GM10248 (cell line): ENCODE measurements around the gene CD300LF.

Source experiments
- CTCF ChIA-PET: fragments of 300-600 bp; sonication (Branson Sonifier 250); formaldehyde crosslinking; extraction: SDS; loops from one replicate; lab custom pipeline; 2021; ENCODE audit warnings: antibody characterized with exemption; lab: Yijun Ruan, JAX
- POLR2A ChIA-PET: fragments of 350-650 bp; sonication (Branson Sonifier 250); formaldehyde crosslinking; extraction: SDS; loops from one replicate; lab custom pipeline; 2020; ENCODE audit warnings: antibody characterized with exemption; lab: Yijun Ruan, JAX
- DNase-seq: peaks from one replicate; pipeline ENCODE4 v3.0.0; 2012; ENCODE audit errors: extremely low spot score
- TF ChIP-seq, protein P1 (sequence below): IDR thresholded peaks from 2 replicates; pipeline ENCODE4 v1.5.1; 2012; ENCODE audit warnings: mild to moderate bottlenecking, low read depth; ENCODE audit errors: extremely low read depth, missing control alignments, control extremely low read depth

Gene CD300LF

DNA sequence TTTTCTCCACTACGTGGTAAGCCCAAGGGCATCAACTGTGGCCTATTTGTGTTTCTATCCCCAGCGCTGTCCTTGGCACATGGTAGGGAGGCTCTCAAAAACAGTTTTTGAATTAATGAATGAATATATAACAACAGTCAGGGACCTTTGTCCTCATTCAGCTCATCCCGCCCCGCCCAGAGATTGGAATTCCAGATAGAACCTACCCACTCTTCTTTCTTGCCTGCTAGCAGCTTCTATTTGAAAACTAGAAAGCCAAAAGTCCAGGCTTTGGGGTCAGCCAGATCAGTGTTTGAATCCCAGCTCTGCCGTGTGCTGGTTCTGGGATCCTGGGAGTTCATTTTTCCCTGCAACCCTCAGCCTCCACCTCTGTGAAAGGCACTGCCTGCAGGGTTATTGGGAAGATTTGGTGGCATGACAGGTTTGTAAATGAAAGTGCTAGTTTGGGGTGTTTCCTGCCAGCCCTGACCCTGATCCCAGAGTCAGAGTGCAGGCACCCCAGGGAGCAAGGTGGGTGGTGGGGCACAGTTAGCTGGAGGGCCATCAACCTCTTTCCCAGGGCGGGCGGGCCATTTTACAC is 40.2 kb upstream of the CD300LF start:
- TF ChIP-seq, protein P1, sequence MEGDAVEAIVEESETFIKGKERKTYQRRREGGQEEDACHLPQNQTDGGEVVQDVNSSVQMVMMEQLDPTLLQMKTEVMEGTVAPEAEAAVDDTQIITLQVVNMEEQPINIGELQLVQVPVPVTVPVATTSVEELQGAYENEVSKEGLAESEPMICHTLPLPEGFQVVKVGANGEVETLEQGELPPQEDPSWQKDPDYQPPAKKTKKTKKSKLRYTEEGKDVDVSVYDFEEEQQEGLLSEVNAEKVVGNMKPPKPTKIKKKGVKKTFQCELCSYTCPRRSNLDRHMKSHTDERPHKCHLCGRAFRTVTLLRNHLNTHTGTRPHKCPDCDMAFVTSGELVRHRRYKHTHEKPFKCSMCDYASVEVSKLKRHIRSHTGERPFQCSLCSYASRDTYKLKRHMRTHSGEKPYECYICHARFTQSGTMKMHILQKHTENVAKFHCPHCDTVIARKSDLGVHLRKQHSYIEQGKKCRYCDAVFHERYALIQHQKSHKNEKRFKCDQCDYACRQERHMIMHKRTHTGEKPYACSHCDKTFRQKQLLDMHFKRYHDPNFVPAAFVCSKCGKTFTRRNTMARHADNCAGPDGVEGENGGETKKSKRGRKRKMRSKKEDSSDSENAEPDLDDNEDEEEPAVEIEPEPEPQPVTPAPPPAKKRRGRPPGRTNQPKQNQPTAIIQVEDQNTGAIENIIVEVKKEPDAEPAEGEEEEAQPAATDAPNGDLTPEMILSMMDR = no peak
- DNase-seq = no peak
- ChIA-PET CTCF (interaction anchor here (0.8 to 9.1 kb wide), 8 partner anchors 9 to 209 kb away, joined by 3 to 82 read pairs (median 5); partner anchors contain the start of gene RAB37), POLR2A (no interaction called here)

DNA sequence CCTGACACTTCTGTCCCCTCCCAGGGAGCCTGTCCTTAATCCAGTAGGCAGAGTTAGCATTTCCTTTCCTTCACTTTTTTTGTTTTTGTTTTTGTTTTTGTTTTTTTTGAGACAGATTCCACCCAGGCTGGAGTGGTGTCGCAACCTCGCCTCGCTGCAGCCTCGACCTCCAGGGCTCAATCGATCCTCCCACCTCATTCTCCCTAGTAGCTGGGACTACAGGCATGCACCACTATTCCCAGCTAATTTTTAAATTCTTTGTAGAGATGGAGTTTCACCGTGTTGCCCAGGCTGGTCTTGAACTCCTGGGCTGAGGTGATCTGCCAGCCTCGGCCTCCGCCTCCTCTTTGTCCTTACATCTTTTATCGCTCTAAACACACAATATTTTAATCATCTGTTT is 39.7 kb upstream of the CD300LF start:
- DNase-seq = no peak
- ChIA-PET POLR2A (no interaction called here), CTCF (interaction anchor here (0.8 to 9.1 kb wide), 5 partner anchors 15 to 113 kb away, joined by 4 to 82 read pairs (median 7); partner anchors contain the start of gene RAB37)
- TF ChIP-seq, protein P1 = no peak

DNA sequence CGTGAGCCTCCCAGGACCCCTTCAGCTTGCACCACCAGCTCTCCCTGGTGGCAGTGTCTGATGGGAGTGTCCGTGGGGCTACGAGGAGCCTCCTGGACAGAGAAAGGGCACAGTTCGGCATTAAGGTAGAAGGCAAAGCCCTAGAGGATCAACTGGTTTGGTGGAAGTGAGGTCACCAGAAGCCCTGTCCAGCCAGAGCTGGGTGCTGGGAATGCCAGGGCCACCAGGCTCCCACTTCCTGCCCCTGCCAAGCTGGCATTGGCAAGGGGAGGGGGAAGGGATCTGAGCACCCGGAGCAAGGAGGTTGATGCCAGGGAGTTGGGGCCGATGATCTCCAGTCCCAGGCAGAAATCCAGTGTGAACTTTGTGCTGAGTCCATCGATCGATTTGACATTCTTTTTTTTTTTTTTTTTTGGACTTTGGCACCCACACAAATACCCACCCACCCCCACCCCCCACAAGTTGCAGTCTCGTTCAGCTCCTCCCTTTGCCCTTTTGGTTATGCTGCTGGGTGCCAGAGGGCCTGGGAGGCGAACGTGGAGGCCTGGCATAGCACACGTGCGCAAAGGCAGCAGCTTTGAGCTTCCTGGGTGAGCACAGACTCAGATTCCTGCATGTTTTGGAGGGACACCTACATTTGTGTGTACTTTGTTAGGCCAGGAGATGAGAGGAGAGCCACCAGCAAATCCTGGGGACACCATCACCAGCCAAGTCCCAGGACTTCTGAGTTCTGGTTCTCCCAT is 37.8 kb upstream of the CD300LF start:
- POLR2A ChIA-PET = interaction anchor here (1.1 to 1.2 kb wide), 2 partner anchors 12 to 20 kb away, joined by 3 read pairs; no protein-coding TSS in a partner anchor
- DNase-seq = no peak
- CTCF ChIA-PET = interaction anchor here (0.9 to 6.4 kb wide), 8 partner anchors 9 to 115 kb away, joined by 3 to 44 read pairs (median 6); partner anchors contain the start of gene RAB37
- TF ChIP-seq, protein P1 = no peak

DNA sequence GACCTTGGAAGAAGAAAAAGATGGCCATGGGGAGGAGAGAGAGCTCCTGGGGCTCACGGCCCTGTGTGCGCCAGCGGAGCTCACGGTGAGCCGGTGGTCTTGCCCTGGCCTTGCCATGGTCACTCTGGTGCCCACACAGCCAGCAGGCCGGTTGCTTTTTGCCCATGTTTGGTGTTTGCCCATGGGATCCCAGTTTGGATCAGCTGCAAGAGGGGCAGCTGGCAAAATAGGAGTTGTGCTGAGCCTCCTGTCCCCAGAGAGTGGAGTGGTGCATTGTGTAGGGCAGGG is 37.3 kb upstream of the CD300LF start:
- TF ChIP-seq, protein P1 = no peak
- no peak for DNase-seq
- ChIA-PET CTCF (interaction anchor here (0.8 to 6.4 kb wide), 9 partner anchors 10 to 238 kb away, joined by 3 to 44 read pairs (median 5); partner anchors contain the start of genes CDR2L and RAB37), POLR2A (interaction anchor here (1.1 to 1.5 kb wide), 2 partner anchors 12 to 21 kb away, joined by 3 to 9 read pairs; no protein-coding TSS in a partner anchor)

DNA sequence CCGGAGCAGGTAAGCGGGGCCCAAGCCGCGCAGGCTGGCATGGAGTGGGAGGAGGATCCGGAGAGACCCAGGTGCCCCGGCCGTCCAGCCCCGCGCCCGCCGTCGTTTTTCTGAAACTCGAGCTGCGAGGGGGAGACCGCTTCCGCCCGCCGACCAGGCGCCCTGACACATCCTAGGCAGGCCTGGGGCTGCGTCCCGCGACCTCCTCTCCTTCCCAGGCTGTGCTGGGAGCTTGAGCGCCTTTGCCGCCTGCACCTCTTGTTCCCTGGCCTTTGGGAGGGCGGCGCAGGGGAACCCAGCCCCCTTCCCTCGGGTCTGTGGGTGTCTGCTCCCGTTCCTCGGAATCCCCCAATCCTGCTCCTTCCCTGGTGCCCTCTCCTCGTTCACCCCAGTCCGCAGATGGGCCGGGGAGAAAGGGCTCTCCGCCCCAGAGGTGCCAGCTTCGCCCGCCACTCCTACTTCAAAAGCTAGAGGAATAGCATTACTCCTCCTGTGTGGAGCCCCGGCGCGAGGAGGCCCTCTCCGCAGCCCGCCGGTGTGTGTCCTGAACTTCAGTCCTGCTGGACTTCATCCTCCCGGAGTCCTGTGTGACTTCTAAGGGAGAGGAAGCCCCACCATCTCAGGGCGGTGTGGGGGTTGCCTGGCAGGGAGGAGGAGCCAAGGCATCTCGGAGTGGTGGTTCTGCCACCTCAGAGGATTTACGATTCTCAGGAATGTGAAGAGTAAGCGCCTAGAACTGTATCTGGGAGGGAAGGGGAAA is 36.7 kb upstream of the CD300LF start:
- ChIA-PET CTCF (interaction anchor here (0.8 to 6.4 kb wide), 10 partner anchors 10 to 238 kb away, joined by 3 to 44 read pairs (median 4); partner anchors contain the start of genes CDR2L and RAB37), POLR2A (interaction anchor here (0.6 to 1.5 kb wide), 5 partner anchors 11 to 371 kb away, joined by 3 to 9 read pairs (median 3); no protein-coding TSS in a partner anchor)

More for the DNA sequence above, 36.7 kb upstream of the CD300LF start:
- no peak for DNase-seq
- TF ChIP-seq, protein P1 = no peak
